HEK293T (cell line): ENCODE data around the gene NUP58.
"Not testable (repeated sequence)": the region's sequence is repeated elsewhere in the genome, so short reads cannot be mapped to it uniquely, and the experiment has no call there.

Experiments
- CTCF ChIA-PET: fragments of 350-600 bp; formaldehyde crosslinking; extraction: SDS; loops from one replicate; lab custom pipeline; 2021; ENCODE audit warnings: antibody characterized with exemption, inconsistent platforms; lab: Yijun Ruan, JAX
- POLR2A ChIA-PET: fragments of 350-600 bp; formaldehyde crosslinking; extraction: SDS; loops from one replicate; lab custom pipeline; 2020; ENCODE audit warnings: antibody characterized with exemption, inconsistent platforms; lab: Yijun Ruan, JAX
- DNase-seq: peaks from one replicate; pipeline ENCODE4 v3.0.0; 2012; ENCODE audit warnings: mixed read lengths; ENCODE audit errors: extremely low spot score
- ARNT ChIP-seq: fragments of 450-650 bp; IDR thresholded peaks from 2 replicates; pipeline ENCODE4 v1.6.1; 2017; ENCODE audit warnings: mild to moderate bottlenecking
- BHLHE40 ChIP-seq: fragments of 450-650 bp; IDR thresholded peaks from 2 replicates; pipeline ENCODE4 v1.6.1; 2016; ENCODE audit warnings: mild to moderate bottlenecking, moderate library complexity, borderline replicate concordance
- CTBP1 ChIP-seq: fragments of 450-650 bp; IDR thresholded peaks from 2 replicates; pipeline ENCODE4 v1.6.1; 2016; ENCODE audit warnings: borderline replicate concordance
- ELF4 ChIP-seq: fragments of 450-650 bp; IDR thresholded peaks from 2 replicates; pipeline ENCODE4 v1.6.1; 2017; ENCODE audit warnings: antibody characterized with exemption
- FOXA1 ChIP-seq: fragments of 450-650 bp; IDR thresholded peaks from 2 replicates; pipeline ENCODE4 v1.6.1; 2016; ENCODE audit warnings: mild to moderate bottlenecking
- FOXK2 ChIP-seq: fragments of 450-650 bp; IDR thresholded peaks from 2 replicates; pipeline ENCODE4 v1.6.1; 2016; ENCODE audit warnings: mild to moderate bottlenecking
- FOXM1 ChIP-seq: fragments of 450-650 bp; IDR thresholded peaks from 2 replicates; pipeline ENCODE4 v1.6.1; 2017; ENCODE audit warnings: mild to moderate bottlenecking, borderline replicate concordance
- HDGF ChIP-seq: fragments of 450-650 bp; IDR thresholded peaks from 2 replicates; pipeline ENCODE4 v1.6.1; 2017; ENCODE audit warnings: antibody characterized with exemption, borderline replicate concordance
- L3MBTL2 ChIP-seq: fragments of 450-650 bp; conservative IDR thresholded peaks from 2 replicates; pipeline ENCODE4 v1.6.1; 2016; ENCODE audit warnings: mild to moderate bottlenecking
- LEF1 ChIP-seq: fragments of 450-650 bp; IDR thresholded peaks from 2 replicates; pipeline ENCODE4 v1.6.1; 2017; ENCODE audit warnings: mild to moderate bottlenecking, borderline replicate concordance
- NFRKB ChIP-seq: fragments of 450-650 bp; IDR thresholded peaks from 2 replicates; pipeline ENCODE4 v1.6.1; 2016; ENCODE audit warnings: mild to moderate bottlenecking, moderate library complexity
- SP1 ChIP-seq: fragments of 450-650 bp; IDR thresholded peaks from 2 replicates; pipeline ENCODE4 v1.6.1; 2017
- SUZ12 ChIP-seq: fragments of 450-650 bp; IDR thresholded peaks from 2 replicates; pipeline ENCODE4 v1.6.1; 2016; ENCODE audit warnings: mild to moderate bottlenecking
- TARDBP ChIP-seq: fragments of 450-650 bp; IDR thresholded peaks from 2 replicates; pipeline ENCODE4 v1.6.1; 2016
- ZNF384 ChIP-seq: fragments of 450-650 bp; IDR thresholded peaks from 2 replicates; pipeline ENCODE4 v1.6.1; 2016
- TF ChIP-seq, protein P1 (sequence below): fragments of 450-650 bp; IDR thresholded peaks from 2 replicates; pipeline ENCODE4 v1.6.1; 2016

The NUP58 gene

DNA sequence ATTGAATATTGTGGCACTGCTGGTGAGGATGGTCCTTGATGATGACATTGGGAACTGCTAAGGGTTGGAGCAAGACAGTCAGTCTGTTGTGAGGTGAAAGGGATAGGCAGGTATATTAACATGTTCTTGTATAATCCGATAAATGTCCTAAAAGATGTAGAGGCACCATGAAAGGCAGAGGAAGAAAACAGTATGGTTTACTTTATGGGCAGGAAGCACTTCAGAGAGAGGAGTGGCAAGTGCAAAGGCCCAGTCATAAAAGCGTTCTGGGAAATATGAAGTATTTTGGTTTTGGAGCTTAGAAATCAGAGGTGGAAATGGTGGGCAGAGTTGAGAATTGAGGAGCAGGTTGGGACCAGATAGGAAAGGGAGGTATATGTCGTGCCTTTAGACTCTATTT, 9.5 kb downstream of the NUP58 start:
- no peak for DNase-seq
- POLR2A ChIA-PET = interaction anchor here (1.6 kb wide), 1 partner anchor 9 kb away, joined by 3 read pairs; no protein-coding TSS in a partner anchor
- TF ChIP-seq L3MBTL2 = no peak
- TF ChIP-seq TARDBP = no peak
- no peak for TF ChIP-seq ELF4
- CTCF ChIA-PET = no interaction called here

DNA sequence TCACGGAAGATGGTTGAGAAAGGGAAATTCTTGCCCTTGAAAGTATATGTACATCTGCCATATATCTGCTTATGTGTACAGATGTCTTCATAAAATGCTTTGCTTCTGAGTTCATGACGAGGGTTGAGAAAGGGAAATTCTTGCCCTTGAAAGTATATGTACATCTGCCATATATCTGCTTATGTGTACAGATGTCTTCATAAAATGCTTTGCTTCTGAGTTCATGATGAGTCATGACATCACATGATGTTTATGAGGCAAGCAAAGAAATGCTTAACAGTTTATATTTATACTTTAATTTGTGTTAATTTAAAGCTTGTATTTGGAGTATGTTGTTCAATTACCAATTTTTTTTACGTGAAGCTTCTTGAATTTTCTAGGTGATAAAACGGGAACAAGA, 17.5 kb downstream of the NUP58 start:
- CTCF ChIA-PET, DNase-seq: not testable (repeated sequence)
- POLR2A ChIA-PET = interaction anchor here (1.3 kb wide), 1 partner anchor 8 kb away, joined by 3 read pairs; no protein-coding TSS in a partner anchor

DNA sequence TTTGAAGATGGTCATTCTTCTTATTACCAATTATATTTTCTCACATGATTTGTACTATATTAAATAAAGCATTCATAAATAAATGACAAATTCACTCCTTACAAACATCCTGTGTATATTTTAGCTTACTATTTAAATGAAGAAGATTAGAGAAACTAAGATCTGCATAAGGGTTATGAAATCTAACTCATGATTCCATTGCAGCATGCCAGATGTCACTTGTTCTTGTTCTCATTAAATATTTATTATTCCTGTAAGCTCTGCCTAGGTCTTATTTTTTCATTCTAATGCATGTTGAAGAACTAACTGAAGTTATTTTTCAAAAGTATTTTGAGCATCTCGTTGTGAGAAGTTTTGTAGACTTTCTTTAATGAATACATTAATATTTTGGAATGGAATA, 18.3 kb downstream of the NUP58 start:
- ChIA-PET CTCF (no interaction called here), POLR2A (interaction anchor here (1.3 kb wide), 1 partner anchor 9 kb away, joined by 3 read pairs; no protein-coding TSS in a partner anchor)
- no peak for DNase-seq
- TF ChIP-seq HDGF (no peak), FOXK2 (no peak), LEF1 (no peak), ELF4 (no peak), ZNF384 (no peak), BHLHE40 (no peak), FOXM1 (no peak), SP1 (no peak), FOXA1 (no peak), CTBP1 (no peak), SUZ12 (no peak), ARNT (no peak)
- TF ChIP-seq, protein P1, sequence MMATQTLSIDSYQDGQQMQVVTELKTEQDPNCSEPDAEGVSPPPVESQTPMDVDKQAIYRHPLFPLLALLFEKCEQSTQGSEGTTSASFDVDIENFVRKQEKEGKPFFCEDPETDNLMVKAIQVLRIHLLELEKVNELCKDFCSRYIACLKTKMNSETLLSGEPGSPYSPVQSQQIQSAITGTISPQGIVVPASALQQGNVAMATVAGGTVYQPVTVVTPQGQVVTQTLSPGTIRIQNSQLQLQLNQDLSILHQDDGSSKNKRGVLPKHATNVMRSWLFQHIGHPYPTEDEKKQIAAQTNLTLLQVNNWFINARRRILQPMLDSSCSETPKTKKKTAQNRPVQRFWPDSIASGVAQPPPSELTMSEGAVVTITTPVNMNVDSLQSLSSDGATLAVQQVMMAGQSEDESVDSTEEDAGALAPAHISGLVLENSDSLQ = no peak

DNA sequence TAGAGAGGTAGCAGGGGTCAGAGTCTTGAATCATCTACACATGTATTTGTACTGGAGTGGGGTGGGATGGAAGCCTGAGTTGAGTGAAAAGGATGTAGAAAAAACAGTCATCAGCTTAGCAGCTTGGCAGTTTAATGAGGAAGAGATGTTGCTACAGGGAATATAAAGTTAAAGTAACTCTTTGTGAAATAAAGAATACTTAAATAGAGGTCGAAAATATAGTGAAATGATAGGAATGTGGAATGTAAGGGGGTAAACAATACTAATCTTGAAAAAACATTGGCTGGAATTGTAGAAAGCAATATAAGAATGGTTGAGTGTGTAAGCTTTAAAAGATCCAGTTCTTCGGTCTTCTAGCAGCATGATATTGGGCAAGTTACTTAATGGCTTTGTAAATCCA, 22.7 kb downstream of the NUP58 start:
- ChIA-PET POLR2A (no interaction called here), CTCF (no interaction called here)
- DNase-seq = no peak
- TF ChIP-seq FOXK2 (no peak), LEF1 (no peak), SUZ12 (no peak), ELF4 (no peak), L3MBTL2 (no peak)
- TF ChIP-seq, protein P1 = no peak

DNA sequence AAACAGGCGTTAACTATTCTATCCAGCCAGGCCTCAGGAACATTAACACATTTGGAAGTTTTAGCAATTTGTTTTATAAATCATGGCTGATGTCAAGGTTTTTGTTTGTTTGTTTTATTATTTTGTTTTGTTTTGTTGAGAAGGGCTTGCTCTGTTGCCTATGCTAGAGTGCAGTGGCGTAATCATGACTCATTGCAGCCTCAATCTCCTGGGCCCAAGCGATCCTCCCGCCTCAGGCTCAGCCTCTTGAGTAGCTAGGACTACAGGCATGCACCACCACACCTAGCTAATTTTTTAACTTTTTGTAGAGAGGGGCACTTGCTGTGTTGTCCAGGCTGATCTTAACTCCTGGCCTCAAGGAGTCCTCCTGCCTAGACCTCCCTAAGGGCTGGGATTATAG, 28.3 kb downstream of the NUP58 start:
- POLR2A ChIA-PET = no interaction called here
- TF ChIP-seq ZNF384 = no peak
- TF ChIP-seq L3MBTL2 = no peak
- TF ChIP-seq FOXK2 = no peak
- TF ChIP-seq CTBP1 = no peak
- no peak for TF ChIP-seq TARDBP
- no peak for TF ChIP-seq FOXA1
- no peak for TF ChIP-seq BHLHE40
- CTCF ChIA-PET = no interaction called here
- DNase-seq = no peak

DNA sequence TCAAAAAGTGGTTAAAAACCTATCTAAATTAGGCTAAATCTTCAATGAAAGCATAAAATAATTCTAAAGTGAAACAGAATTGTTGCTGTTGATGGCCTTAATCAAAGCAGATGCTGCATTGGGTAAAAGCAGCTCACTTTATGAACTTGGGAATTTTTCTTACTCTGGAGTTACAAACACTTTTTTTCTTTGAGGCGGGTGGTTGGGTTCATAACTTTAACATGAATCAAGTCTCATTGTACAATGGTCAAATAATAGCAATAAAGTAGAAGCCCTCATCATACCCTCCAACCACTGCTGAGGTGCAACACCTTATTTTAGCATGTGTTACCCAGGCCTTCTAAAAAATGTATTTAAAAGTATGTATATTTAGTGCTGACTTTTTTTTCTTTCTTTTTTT, 29.1 kb downstream of the NUP58 start:
- ChIA-PET CTCF (no interaction called here), POLR2A (no interaction called here)
- DNase-seq = no peak
- no peak for TF ChIP-seq NFRKB
- TF ChIP-seq BHLHE40 = no peak
- no peak for TF ChIP-seq SP1
- no peak for TF ChIP-seq SUZ12
- TF ChIP-seq ARNT = no peak
- TF ChIP-seq, protein P1 = no peak

DNA sequence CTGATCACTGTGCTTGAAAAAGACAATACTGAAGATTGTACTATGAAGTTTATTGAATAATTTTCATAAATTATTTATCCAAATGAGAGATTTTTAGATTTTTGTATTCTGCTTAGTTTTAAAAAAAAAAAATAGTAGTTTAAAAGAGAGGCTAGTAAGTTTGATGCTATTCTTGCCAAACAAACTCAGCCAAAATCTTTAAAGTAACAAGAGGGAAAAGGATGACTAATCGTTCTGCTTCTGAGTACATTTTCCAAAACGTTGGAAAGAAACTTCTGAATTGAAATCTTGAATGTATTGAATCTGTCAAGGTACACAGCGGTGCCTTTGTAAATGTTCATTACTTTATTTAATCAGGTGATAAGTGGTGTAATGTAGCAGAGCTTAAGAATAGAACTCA, 34.4 kb downstream of the NUP58 start:
- ChIA-PET CTCF (no interaction called here), POLR2A (no interaction called here)
- DNase-seq = no peak
- no peak for TF ChIP-seq SUZ12
- no peak for TF ChIP-seq CTBP1
- TF ChIP-seq L3MBTL2 = no peak
- TF ChIP-seq FOXA1 = no peak
- no peak for TF ChIP-seq HDGF
- TF ChIP-seq, protein P1 = no peak
- TF ChIP-seq NFRKB = no peak
- no peak for TF ChIP-seq FOXK2
- no peak for TF ChIP-seq ELF4
- no peak for TF ChIP-seq LEF1
- no peak for TF ChIP-seq BHLHE40
- TF ChIP-seq SP1 = no peak
- no peak for TF ChIP-seq TARDBP
- TF ChIP-seq ARNT = no peak
- no peak for TF ChIP-seq ZNF384
- TF ChIP-seq FOXM1 = no peak
